Loucy (cell line): ENCODE measurements around the gene ABCA5.
A peak's percentile ranks its signal among the peaks of the same experiment; 100 is the strongest.

Experiments used
- H2AFZ ChIP-seq: fragments of 200-600 bp; sonication (generic); 2 replicates; pipeline ENCODE4 v1.6.0; 2016; ENCODE audit warnings: antibody characterized with exemption, mild to moderate bottlenecking, low read length, moderate library complexity
- H3F3A ChIP-seq: fragments of 200-600 bp; 2 replicates; pipeline ENCODE4 v1.6.0; 2016; ENCODE audit warnings: antibody characterized with exemption, low read depth, mild to moderate bottlenecking
- H3K27me3 ChIP-seq: fragments of 200-600 bp; sonication (generic); 2 replicates; pipeline ENCODE4 v1.6.1; 2014; ENCODE audit warnings: low read length, mild to moderate bottlenecking; ENCODE audit not compliant: insufficient read depth, poor library complexity, severe bottlenecking
- H3K36me3 ChIP-seq: fragments of 200-600 bp; sonication (generic); 2 replicates; pipeline ENCODE4 v1.6.1; 2016; ENCODE audit warnings: low read length; ENCODE audit not compliant: insufficient read depth
- H3K4me1 ChIP-seq: fragments of 200-600 bp; sonication (generic); 2 replicates; pipeline ENCODE4 v1.5.1; 2014; ENCODE audit warnings: low read length, mild to moderate bottlenecking; ENCODE audit not compliant: insufficient read depth, poor library complexity, severe bottlenecking
- H3K4me2 ChIP-seq: fragments of 200-600 bp; sonication (generic); 2 replicates; pipeline ENCODE4 v1.6.0; 2014; ENCODE audit warnings: antibody characterized with exemption, low read length, low read depth, mild to moderate bottlenecking; ENCODE audit not compliant: poor library complexity, severe bottlenecking
- H3K4me3 ChIP-seq: fragments of 200-600 bp; sonication (generic); 2 replicates; pipeline ENCODE4 v1.5.1; 2014; ENCODE audit warnings: low read length, mild to moderate bottlenecking, mixed read lengths; ENCODE audit not compliant: poor library complexity, severe bottlenecking
- H3K79me2 ChIP-seq: fragments of 200-600 bp; sonication (generic); 2 replicates; pipeline ENCODE4 v1.6.1; 2014; ENCODE audit warnings: low read length; ENCODE audit not compliant: insufficient read depth
- H3K9ac ChIP-seq: fragments of 200-600 bp; sonication (generic); 2 replicates; pipeline ENCODE4 v1.6.0; 2014; ENCODE audit warnings: mild to moderate bottlenecking, low read depth, low read length, moderate library complexity; ENCODE audit not compliant: poor library complexity, severe bottlenecking
- H3K9me2 ChIP-seq: fragments of 200-600 bp; sonication (generic); replicated peaks from 2 replicates; pipeline ENCODE4 v1.6.1; 2016; ENCODE audit warnings: low read depth, low read length, mixed read lengths
- H3K9me3 ChIP-seq: fragments of 200-600 bp; sonication (generic); 2 replicates; pipeline ENCODE4 v1.6.1; 2014; ENCODE audit warnings: mild to moderate bottlenecking, antibody characterized with exemption, low read length, low read depth; ENCODE audit not compliant: insufficient read depth
- H4K20me1 ChIP-seq: fragments of 200-600 bp; sonication (generic); 2 replicates; pipeline ENCODE4 v1.6.0; 2014; ENCODE audit warnings: antibody characterized with exemption, low read length, mild to moderate bottlenecking; ENCODE audit not compliant: insufficient read depth, poor library complexity, severe bottlenecking
- CTCF ChIP-seq: fragments of 200-600 bp; sonication (generic); conservative IDR thresholded peaks from 2 replicates; pipeline ENCODE4 v1.5.1; 2014; ENCODE audit warnings: mild to moderate bottlenecking, antibody characterized with exemption, low read length
- EZH2phosphoT487 ChIP-seq: fragments of 200-600 bp; IDR thresholded peaks from 2 replicates; pipeline ENCODE4 v1.6.1; 2018; ENCODE audit warnings: antibody characterized with exemption, mild to moderate bottlenecking, moderate library complexity, borderline replicate concordance

Gene ABCA5

DNA sequence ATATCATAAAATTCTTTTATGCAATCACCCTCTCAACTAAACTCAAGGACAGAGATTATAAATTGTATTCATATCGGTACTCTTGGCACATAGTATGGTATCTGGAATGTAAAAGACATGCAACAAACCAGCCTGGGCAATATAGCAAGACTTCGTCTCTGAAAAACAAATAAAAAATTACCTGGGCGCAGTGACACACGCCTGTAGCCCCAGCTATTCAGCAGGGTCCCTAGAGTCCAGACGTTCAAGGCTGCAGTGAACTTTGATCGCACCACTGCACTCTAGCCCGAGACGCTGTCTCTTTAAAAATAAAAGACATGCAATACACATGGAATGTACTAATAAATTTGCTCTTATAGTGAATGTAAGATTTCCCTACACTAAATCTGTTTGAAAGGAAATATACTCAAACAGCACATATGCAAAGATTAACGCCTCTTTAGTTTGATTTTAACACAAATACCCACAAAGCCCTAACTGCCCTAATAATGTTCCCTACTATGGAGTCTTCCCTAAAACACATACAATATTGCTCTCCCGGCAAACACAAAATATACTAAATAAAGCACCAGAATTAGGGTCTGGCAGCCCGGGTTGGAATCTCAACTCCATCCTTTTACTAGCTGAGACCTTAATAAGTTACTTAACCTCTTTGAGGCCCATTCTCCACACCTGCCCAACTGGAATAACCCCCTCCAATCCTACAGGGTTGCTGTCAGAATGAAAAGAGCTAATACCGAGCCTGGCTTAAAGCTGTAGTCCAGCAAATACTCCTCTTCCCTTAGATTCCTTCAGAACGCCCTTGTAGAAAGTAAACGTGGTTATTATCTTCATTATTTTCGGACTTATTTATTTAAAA lies 1.2 kb downstream of the ABCA5 start:
- H3K9me2 ChIP-seq: no peaks in the 10 kb centered on the region
- H3K4me3 ChIP-seq: peak overlapping the region; percentile 77
- H3K9me3 ChIP-seq: no peaks in the 10 kb centered on the region
- H2AFZ ChIP-seq: peak overlapping the region; percentile 87
- H3K4me2 ChIP-seq: peak overlapping the region; percentile 70
- TF ChIP-seq EZH2phosphoT487: no peak
- TF ChIP-seq CTCF: no peak
- peaks cover 12% of the 10 kb centered on the region for H3K4me1 ChIP-seq
- H3F3A ChIP-seq: no peaks in the 10 kb centered on the region
- H4K20me1 ChIP-seq: no peaks in the 10 kb centered on the region
- peak overlapping the region; percentile 54 for H3K9ac ChIP-seq
- peaks cover 12% of the 10 kb centered on the region for H3K27me3 ChIP-seq
- H3K36me3 ChIP-seq: no peaks in the 10 kb centered on the region
- H3K79me2 ChIP-seq: no peaks in the 10 kb centered on the region

- no peaks in the 10 kb centered on the region for H3K9me3 ChIP-seq
Measured at GRCh38 chr17:69323806-69324205, 3.1 kb downstream of the ABCA5 start.

DNA sequence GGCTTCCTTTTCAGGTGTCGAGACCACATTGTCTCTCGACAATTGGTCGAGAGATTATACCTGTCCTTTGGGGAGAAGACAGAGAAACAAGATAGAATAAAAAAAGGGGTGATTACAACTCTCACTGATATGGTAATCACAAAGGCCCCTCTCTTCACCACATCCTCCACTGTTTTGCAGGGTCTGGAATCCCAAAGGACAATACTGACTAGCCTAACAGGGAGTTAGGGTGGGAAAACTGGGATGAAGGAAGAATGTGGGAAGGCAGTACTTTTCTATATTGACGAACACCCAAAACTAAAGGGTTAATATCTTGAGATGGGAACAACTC lies 6.1 kb downstream of the ABCA5 start:
- no peaks in the 10 kb centered on the region for H3K9me3 ChIP-seq
- H3K9me2 ChIP-seq: no peaks in the 10 kb centered on the region
- TF ChIP-seq EZH2phosphoT487 (no peak), CTCF (no peak)
- H3K4me3 ChIP-seq: no peak overlapping the region
- peaks cover 1% of the 10 kb centered on the region for H3K4me1 ChIP-seq
- peaks cover 2% of the 10 kb centered on the region for H3K27me3 ChIP-seq
- H3K79me2 ChIP-seq: no peaks in the 10 kb centered on the region
- H3K36me3 ChIP-seq: no peaks in the 10 kb centered on the region
- no peak overlapping the region for H3K9ac ChIP-seq
- H2AFZ ChIP-seq: no peak overlapping the region
- H3F3A ChIP-seq: no peaks in the 10 kb centered on the region
- no peak overlapping the region for H3K4me2 ChIP-seq
- no peaks in the 10 kb centered on the region for H4K20me1 ChIP-seq

More at GRCh38 chr17:69323806-69324205, 3.1 kb downstream of the ABCA5 start:
- no peaks in the 10 kb centered on the region for H4K20me1 ChIP-seq
- no peak overlapping the region for H3K4me3 ChIP-seq
- no peaks in the 10 kb centered on the region for H3K79me2 ChIP-seq
- no peak overlapping the region for H2AFZ ChIP-seq
- H3K36me3 ChIP-seq: no peaks in the 10 kb centered on the region
- H3K27me3 ChIP-seq: peaks cover 12% of the 10 kb centered on the region
- no peak overlapping the region for H3K4me2 ChIP-seq
- H3K9me2 ChIP-seq: no peaks in the 10 kb centered on the region
- no peak overlapping the region for H3K9ac ChIP-seq
- no peaks in the 10 kb centered on the region for H3F3A ChIP-seq
- no peak for TF ChIP-seq CTCF
- no peak for TF ChIP-seq EZH2phosphoT487
- H3K4me1 ChIP-seq: peaks cover 12% of the 10 kb centered on the region
